Activated naive CD4-positive, alpha-beta T cell treated with anti-CD3 and anti-CD28 coated beads, Interleukin-2, amount 10 ng/mL, durations not matched to agents 7 days and 5 days (primary cell): ENCODE measurements around the gene CNNM2.

Experiments used
- CTCF ChIA-PET: fragments of 350-600 bp; sonication (Branson Sonifier 250); formaldehyde crosslinking; loops from one replicate; lab custom pipeline; 2021; ENCODE audit warnings: antibody characterized with exemption; lab: Charles Lee
- DNase-seq: peaks from one replicate; pipeline ENCODE4 v3.0.0-alpha.2; 2020
- H3K27ac Mint-ChIP-seq: one replicate; pipeline ENCODE4 v1.8.0; 2021; ENCODE audit warnings: mild to moderate bottlenecking, moderate library complexity, mixed read lengths
- H3K27me3 Mint-ChIP-seq: one replicate; pipeline ENCODE4 v1.8.0; 2021; ENCODE audit warnings: mild to moderate bottlenecking, mixed read lengths
- H3K36me3 Mint-ChIP-seq: one replicate; pipeline ENCODE4 v1.8.0; 2021; ENCODE audit warnings: mixed read lengths
- H3K4me1 Mint-ChIP-seq: one replicate; pipeline ENCODE4 v1.8.0; 2021; ENCODE audit warnings: mixed read lengths
- H3K4me3 Mint-ChIP-seq: one replicate; pipeline ENCODE4 v1.8.0; 2021; ENCODE audit warnings: mild to moderate bottlenecking, moderate library complexity, mixed read lengths
- H3K9me3 Mint-ChIP-seq: one replicate; pipeline ENCODE4 v1.8.0; 2021; ENCODE audit warnings: mixed read lengths

The CNNM2 gene

GRCh38 chr10:102917962-102918816 is at the start of gene CNNM2:
TSS of gene CNNM2 (plus strand) at chr10:102918294. CDS start at chr10:102918481, 187 bp downstream.
- peak within 1 kb of the TSS; percentile 93 for H3K27ac Mint-ChIP-seq
- DNase-seq: peak; percentile 100
- peaks cover 2% of the 10 kb centered on the region for H3K9me3 Mint-ChIP-seq
- H3K4me3 Mint-ChIP-seq: peak within 1 kb of the TSS; percentile 91
- peaks cover 15% of the 10 kb centered on the region for H3K27me3 Mint-ChIP-seq
- H3K36me3 Mint-ChIP-seq: peaks cover 16% of the 10 kb centered on the region
- peaks cover 67% of the 10 kb centered on the region for H3K4me1 Mint-ChIP-seq
- CTCF ChIA-PET: interaction anchor here (0.5 to 2.5 kb wide), 18 partner anchors 16 to 567 kb away, joined by 3 to 69 read pairs (median 6); partner anchors contain the start of genes INA and TAF5

DNA sequence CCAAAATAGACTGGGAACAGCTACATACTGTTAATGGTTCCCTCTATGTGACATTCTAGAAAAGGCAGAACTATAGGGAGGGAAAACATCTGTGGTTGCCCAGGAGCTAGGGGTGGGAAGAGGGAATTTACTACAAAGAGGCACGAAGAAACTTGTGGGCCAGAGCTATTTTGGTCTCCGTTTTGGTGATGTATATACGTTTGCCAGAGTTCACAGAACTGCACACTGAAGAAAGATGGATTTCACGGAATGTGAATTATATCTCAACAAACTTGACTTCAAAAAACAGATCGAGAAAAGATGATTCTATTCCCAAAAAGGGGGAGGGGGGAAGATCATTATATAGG is 49.2 kb upstream of the CNNM2 start:
- DNase-seq: no peak
- H3K36me3 Mint-ChIP-seq: peaks cover 1% of the 10 kb centered on the region
- H3K9me3 Mint-ChIP-seq: no peaks in the 10 kb centered on the region
- H3K27me3 Mint-ChIP-seq: peaks cover 23% of the 10 kb centered on the region
- no peak overlapping the region for H3K27ac Mint-ChIP-seq
- peaks cover 11% of the 10 kb centered on the region for H3K4me1 Mint-ChIP-seq
- peak overlapping the region; percentile 63 for H3K4me3 Mint-ChIP-seq
- CTCF ChIA-PET: no interaction called here

DNA sequence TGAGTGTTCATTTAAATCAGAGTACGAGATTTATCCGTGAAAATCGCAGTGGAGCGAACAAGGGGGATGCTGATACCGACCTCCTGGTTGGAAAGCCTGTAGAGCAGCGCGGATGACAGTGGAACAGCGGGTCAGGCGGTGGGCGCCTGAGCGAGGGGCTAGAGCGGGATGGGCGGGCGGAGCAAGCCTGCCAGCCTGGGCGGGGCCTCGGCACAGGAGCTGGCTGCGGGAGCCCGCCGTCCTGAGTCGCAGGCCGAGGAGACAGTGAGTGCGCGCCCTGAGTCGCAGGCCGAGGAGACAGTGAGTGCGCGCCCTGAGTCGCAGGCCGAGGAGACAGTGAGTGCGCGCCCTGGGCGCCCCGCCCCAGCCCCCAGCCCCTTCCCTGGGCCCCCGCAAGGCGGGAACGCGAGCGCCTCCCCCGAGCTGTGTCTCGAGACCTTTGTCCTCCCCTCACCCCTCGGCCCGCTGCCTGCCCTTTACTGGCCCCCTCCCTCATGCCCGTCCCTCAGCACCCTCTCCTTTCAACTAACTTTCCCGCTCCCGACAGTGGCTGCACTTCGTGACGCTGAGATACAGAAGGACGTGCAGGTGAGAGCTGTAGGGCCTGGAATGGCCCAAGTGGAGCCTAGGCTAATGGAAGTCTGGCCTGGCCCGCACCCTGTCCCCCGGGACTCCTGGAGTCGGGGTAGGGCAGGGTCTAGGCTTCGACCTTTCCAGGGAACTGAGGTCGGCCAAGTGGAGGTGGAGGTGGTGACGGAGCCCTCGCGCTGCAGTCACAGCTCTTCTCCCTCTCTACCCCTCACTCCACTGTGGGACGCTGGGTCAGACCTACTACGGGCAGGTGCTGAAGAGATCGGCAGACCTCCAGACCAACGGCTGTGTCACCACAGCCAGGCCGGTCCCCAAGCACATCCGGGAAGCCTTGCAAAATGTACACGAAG is 48.6 kb upstream of the CNNM2 start, which contains the start of gene AS3MT:
Gene AS3MT (plus strand): TSS at position 213 of the 941 bp plus-strand sequence. CDS start 123 bp downstream, at position 336.
- DNase-seq: peak; percentile 35
- CTCF ChIA-PET: no interaction called here
- H3K4me1 Mint-ChIP-seq: peaks cover 11% of the 10 kb centered on the region
- H3K27me3 Mint-ChIP-seq: peaks cover 23% of the 10 kb centered on the region
- peak within 1 kb of the TSS; percentile 66 for H3K4me3 Mint-ChIP-seq
- no peaks in the 10 kb centered on the region for H3K9me3 Mint-ChIP-seq
- H3K36me3 Mint-ChIP-seq: no peaks in the 10 kb centered on the region
- no peak within 1 kb of the TSS for H3K27ac Mint-ChIP-seq

GRCh38 chr10:102870221-102870620 is 47.9 kb upstream of the CNNM2 start:
- CTCF ChIA-PET: no interaction called here
- Mint-ChIP-seq H3K4me3 (peak overlapping the region; percentile 66), H3K27ac (no peak overlapping the region), H3K27me3 (peaks cover 23% of the 10 kb centered on the region), H3K9me3 (no peaks in the 10 kb centered on the region), H3K4me1 (peaks cover 11% of the 10 kb centered on the region), H3K36me3 (no peaks in the 10 kb centered on the region)
- no peak for DNase-seq

DNA sequence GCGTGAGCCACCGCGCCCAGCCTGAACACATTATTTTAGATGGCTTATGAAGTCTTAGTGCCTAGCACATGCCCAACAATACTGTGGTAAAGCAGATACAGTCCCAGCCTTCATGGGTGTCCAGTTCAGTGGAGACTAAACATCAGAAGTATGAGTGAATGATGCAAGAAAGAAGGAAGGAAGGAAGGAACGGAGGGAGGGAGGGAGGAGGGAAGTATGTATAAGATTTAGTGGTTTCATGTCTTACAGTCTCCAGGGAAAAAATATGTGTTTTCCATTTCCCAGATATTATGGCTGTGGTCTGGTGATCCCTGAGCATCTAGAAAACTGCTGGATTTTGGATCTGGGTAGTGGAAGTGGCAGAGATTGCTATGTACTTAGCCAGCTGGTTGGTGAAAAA is 45.9 kb upstream of the CNNM2 start:
- no peak for DNase-seq
- Mint-ChIP-seq H3K4me3 (no peak overlapping the region), H3K4me1 (peaks cover 11% of the 10 kb centered on the region), H3K27me3 (peaks cover 23% of the 10 kb centered on the region), H3K36me3 (no peaks in the 10 kb centered on the region), H3K9me3 (no peaks in the 10 kb centered on the region), H3K27ac (peak overlapping the region; percentile 35)
- CTCF ChIA-PET: no interaction called here

DNA sequence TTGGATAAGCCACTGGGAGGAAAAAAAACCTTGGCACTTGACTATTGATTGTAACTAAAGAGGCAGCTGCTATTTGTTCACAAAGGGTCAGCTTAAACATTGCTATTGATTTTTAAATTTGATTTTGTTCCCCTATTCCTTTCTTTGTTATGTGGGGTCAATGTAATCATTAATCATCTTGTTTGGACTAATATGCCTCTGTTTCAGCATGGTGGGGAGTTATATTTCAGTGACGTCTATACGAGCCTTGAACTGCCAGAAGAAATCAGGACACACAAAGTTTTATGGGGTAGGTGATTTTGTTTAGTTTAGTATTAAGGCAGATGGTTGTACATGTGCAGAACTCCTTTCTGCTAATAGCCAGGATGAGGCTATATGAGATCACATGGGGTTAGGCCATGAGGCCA is 41.3 kb upstream of the CNNM2 start:
- no peak for DNase-seq
- no peak overlapping the region for H3K27ac Mint-ChIP-seq
- H3K4me1 Mint-ChIP-seq: no peaks in the 10 kb centered on the region
- H3K36me3 Mint-ChIP-seq: no peaks in the 10 kb centered on the region
- no peaks in the 10 kb centered on the region for H3K27me3 Mint-ChIP-seq
- CTCF ChIA-PET: no interaction called here
- H3K4me3 Mint-ChIP-seq: no peak overlapping the region
- H3K9me3 Mint-ChIP-seq: no peaks in the 10 kb centered on the region

- CTCF ChIA-PET: no interaction called here
- Mint-ChIP-seq H3K27me3 (no peaks in the 10 kb centered on the region), H3K27ac (no peak overlapping the region), H3K4me3 (no peak overlapping the region), H3K4me1 (no peaks in the 10 kb centered on the region), H3K9me3 (no peaks in the 10 kb centered on the region), H3K36me3 (no peaks in the 10 kb centered on the region)
- DNase-seq: no peak
Measured at GRCh38 chr10:102878629-102879028, 39.5 kb upstream of the CNNM2 start.

- H3K27ac Mint-ChIP-seq: no peak overlapping the region
Measured at GRCh38 chr10:102880256-102880655, 37.8 kb upstream of the CNNM2 start.

DNA sequence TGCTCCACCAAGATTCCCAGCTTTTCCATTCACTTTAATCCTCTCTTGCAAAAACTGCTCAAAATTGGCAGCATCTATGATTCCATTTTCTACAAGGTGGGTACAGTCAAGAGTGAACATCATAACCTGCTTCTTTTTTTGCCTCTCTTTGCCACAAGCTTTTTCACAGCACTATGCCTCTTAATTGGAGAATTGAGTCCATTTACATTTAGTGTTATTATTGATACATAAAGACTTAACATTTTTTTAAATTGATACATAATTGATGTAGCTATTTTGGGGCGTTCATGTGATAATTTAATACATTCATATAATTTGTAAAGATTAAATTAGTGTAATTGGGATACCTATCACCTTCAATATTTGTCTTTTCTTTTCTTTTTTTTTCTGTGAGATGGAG is 30.0 kb upstream of the CNNM2 start:
- Mint-ChIP-seq H3K4me1 (no peaks in the 10 kb centered on the region), H3K9me3 (no peaks in the 10 kb centered on the region), H3K4me3 (no peak overlapping the region), H3K36me3 (no peaks in the 10 kb centered on the region), H3K27me3 (no peaks in the 10 kb centered on the region), H3K27ac (no peak overlapping the region)
- CTCF ChIA-PET: interaction anchor here (0.6 to 1.4 kb wide), 2 partner anchors 14 to 165 kb away, joined by 3 to 4 read pairs; no protein-coding TSS in a partner anchor
- DNase-seq: no peak

More at GRCh38 chr10:102880256-102880655, 37.8 kb upstream of the CNNM2 start:
- CTCF ChIA-PET: no interaction called here
- Mint-ChIP-seq H3K4me1 (no peaks in the 10 kb centered on the region), H3K27me3 (no peaks in the 10 kb centered on the region), H3K4me3 (no peak overlapping the region), H3K36me3 (no peaks in the 10 kb centered on the region), H3K9me3 (no peaks in the 10 kb centered on the region)
- DNase-seq: no peak

DNA sequence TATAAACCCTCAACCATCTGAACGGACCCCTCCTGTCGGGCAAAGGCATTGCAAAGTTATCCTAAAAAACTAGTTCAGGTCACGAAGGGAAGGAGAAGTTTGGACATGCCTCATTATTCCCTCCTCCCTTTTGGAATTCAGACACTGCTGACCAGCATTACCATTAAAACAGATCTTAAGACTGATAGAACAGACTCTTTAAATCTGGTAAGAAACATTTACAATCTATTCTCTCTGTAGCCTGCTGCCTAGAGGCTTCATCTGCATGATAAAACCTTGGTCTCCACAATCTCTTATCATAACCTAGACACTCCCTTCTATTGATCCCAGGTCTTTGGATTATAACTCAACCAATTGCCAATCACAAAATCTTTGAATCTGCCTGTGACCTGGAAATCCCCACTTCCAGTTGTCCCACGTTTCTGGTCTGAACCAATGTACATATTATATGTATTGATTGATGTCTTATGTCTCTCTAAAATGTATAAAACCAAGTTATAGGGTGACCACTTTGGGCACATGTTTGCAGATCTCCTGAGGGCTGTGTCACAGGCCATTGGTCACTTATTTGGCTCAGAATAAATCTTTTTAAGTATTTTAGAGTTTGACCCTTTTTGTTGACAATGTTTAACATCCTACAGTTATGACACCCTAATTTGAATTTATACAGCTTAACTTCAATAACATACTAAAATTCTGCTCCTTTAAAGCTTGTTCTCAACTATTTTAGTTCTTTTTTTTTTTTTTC is 23.5 kb upstream of the CNNM2 start:
- Mint-ChIP-seq H3K4me3 (no peak overlapping the region), H3K36me3 (no peaks in the 10 kb centered on the region), H3K27me3 (no peaks in the 10 kb centered on the region), H3K4me1 (no peaks in the 10 kb centered on the region), H3K9me3 (no peaks in the 10 kb centered on the region), H3K27ac (no peak overlapping the region)
- DNase-seq: no peak
- CTCF ChIA-PET: interaction anchor here (0.6 to 1.0 kb wide), 2 partner anchors 9 to 61 kb away, joined by 3 read pairs; no protein-coding TSS in a partner anchor

- Mint-ChIP-seq H3K4me1 (no peaks in the 10 kb centered on the region), H3K27me3 (no peaks in the 10 kb centered on the region), H3K4me3 (no peak overlapping the region), H3K36me3 (no peaks in the 10 kb centered on the region), H3K27ac (no peak overlapping the region), H3K9me3 (no peaks in the 10 kb centered on the region)
- no peak for DNase-seq
- CTCF ChIA-PET: interaction anchor here (0.7 to 6.3 kb wide), 6 partner anchors 13 to 350 kb away, joined by 3 to 72 read pairs (median 4); partner anchors contain the start of gene CYP17A1
Measured at GRCh38 chr10:102900006-102900405, 18.1 kb upstream of the CNNM2 start.

DNA sequence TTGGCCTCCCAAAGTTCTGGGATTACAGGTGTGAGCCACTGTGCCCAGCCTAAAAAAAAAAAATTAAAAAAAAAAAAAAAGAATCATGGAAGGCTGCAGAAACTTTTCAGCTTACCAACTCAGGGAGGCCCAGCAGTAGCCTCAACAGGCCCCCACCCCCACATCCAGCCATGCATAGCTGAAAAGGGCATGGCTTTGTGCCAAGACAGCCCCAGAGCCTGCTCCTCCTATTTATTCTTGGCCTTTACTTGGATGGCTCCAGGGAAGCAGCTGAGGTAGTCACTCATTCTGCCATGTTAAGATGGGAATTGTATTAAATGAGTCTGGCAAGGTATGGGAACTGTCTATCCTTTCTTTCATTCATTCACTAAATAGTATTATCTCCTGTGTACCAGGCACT is 13.7 kb upstream of the CNNM2 start:
- Mint-ChIP-seq H3K27ac (no peak overlapping the region), H3K4me1 (no peaks in the 10 kb centered on the region), H3K9me3 (no peaks in the 10 kb centered on the region), H3K4me3 (no peak overlapping the region), H3K27me3 (no peaks in the 10 kb centered on the region), H3K36me3 (no peaks in the 10 kb centered on the region)
- DNase-seq: no peak
- CTCF ChIA-PET: interaction anchor here (0.6 to 6.3 kb wide), 2 partner anchors 29 to 69 kb away, joined by 3 to 72 read pairs; partner anchors contain the start of gene CYP17A1

- H3K27me3 Mint-ChIP-seq: no peaks in the 10 kb centered on the region
- H3K27ac Mint-ChIP-seq: no peak overlapping the region
- H3K9me3 Mint-ChIP-seq: no peaks in the 10 kb centered on the region
- H3K36me3 Mint-ChIP-seq: no peaks in the 10 kb centered on the region
- no peak overlapping the region for H3K4me3 Mint-ChIP-seq
- DNase-seq: no peak
- H3K4me1 Mint-ChIP-seq: no peaks in the 10 kb centered on the region
- CTCF ChIA-PET: interaction anchor here (1.1 kb wide), 1 partner anchor 71 kb away, joined by 3 read pairs; no protein-coding TSS in a partner anchor
Measured at GRCh38 chr10:102906507-102906906, 11.6 kb upstream of the CNNM2 start.
